ENCODE measurements around the gene GATD1.
A peak's percentile ranks its signal among the peaks of the same experiment; 100 is the strongest.

GATD1 gene

GRCh38 chr11:809287-810039 is 32.2 kb upstream of the GATD1 start, which contains the start of gene RPLP2 (continued):
- TF ChIP-seq ZNF280C (tag by site-specific recombination; IDR thresholded peaks at IDR 0.05) (no peak), ZNF776 (tag by site-specific recombination; IDR thresholded peaks at IDR 0.05; ENCODE audit: borderline replicate concordance) (no peak), FEZF1 (tag by site-specific recombination; IDR thresholded peaks at IDR 0.05) (peak; percentile 90), ZNF621 (tag by site-specific recombination; IDR thresholded peaks at IDR 0.05) (no peak), WT1 (tag by site-specific recombination; IDR thresholded peaks at IDR 0.05) (peak; percentile 61), ZNF174 (tag by site-specific recombination; IDR thresholded peaks at IDR 0.05) (no peak), ZNF155 (tag by site-specific recombination; IDR thresholded peaks at IDR 0.05) (no peak), ZNF175 (tag by site-specific recombination; IDR thresholded peaks at IDR 0.05) (no peak), ZNF548 (tag by site-specific recombination; IDR thresholded peaks at IDR 0.05) (no peak), PRDM2 (tag by site-specific recombination; IDR thresholded peaks at IDR 0.05; ENCODE audit: borderline replicate concordance) (no peak), PRDM1 (tag by site-specific recombination; IDR thresholded peaks at IDR 0.05) (no peak), ZSCAN4 (tag by site-specific recombination; IDR thresholded peaks at IDR 0.05) (no peak; the same call in 1 of the 2 replicates)

- TF ChIP-seq GLI4 (tag by site-specific recombination; IDR thresholded peaks at IDR 0.05) (no peak), BCL6B (tag by site-specific recombination; IDR thresholded peaks at IDR 0.05) (no peak)
- CTCF ChIA-PET, result interaction anchor here (0.7 kb wide), 2 partner anchors 12 to 25 kb away, joined by 3 read pairs; no protein-coding TSS in a partner anchor
- peak overlapping the region; percentile 82 for H3K27ac ChIP-seq (ENCODE audit: extremely low read depth, low read depth, low read length)
- H3K4me3 ChIP-seq (ENCODE audit: low read depth, low read length), result peak overlapping the region; percentile 91
- peaks cover 0 to 38% of the 10 kb centered on the region in 2 experiments; a peak in 1 of 3 replicates for H3K36me3 ChIP-seq (ENCODE audit: control insufficient read depth in 2 of 2, insufficient read depth in 1 of 2, low read length in 2 of 2)
- POLR2A ChIA-PET, result interaction anchor here (0.6 to 2.0 kb wide), 13 partner anchors 9 to 99 kb away, joined by 3 to 33 read pairs (median 4); partner anchors contain the start of genes PNPLA2 and TSPAN4
- no peaks in the 10 kb centered on the region for H3K4me1 ChIP-seq (ENCODE audit: control insufficient read depth, insufficient read depth, low read length)
- H3K9me3 ChIP-seq (ENCODE audit: control insufficient read depth, insufficient read depth, low read depth, low read length), result no peaks in the 10 kb centered on the region
These were observed 31.4 kb upstream of the GATD1 start for GRCh38 chr11:808427-809286.

All from HEK293 (cell line).